Activated CD8-positive, alpha-beta memory T cell treated with anti-CD3 and anti-CD28 coated beads, Interleukin-2, amount 50 U/mL, for 24 hours (primary cell): ENCODE data around the gene SPATA6.
A peak's percentile ranks its signal among the peaks of the same experiment; 100 is the strongest.
"Not testable (repeated sequence)": the region's sequence is repeated elsewhere in the genome, so short reads cannot be mapped to it uniquely, and the experiment has no call there.

Experiments used
- DNase-seq: peaks from one replicate; pipeline ENCODE4 v3.0.0-alpha.2; 2020; ENCODE audit errors: extremely low read depth

SPATA6 gene

GRCh38 chr1:48471691-48472576, at the start of gene SPATA6:
SPATA6 (minus strand) TSS chr1:48472204; CDS start chr1:48472008, 196 bp downstream.
- peak; percentile 83 for DNase-seq

DNA sequence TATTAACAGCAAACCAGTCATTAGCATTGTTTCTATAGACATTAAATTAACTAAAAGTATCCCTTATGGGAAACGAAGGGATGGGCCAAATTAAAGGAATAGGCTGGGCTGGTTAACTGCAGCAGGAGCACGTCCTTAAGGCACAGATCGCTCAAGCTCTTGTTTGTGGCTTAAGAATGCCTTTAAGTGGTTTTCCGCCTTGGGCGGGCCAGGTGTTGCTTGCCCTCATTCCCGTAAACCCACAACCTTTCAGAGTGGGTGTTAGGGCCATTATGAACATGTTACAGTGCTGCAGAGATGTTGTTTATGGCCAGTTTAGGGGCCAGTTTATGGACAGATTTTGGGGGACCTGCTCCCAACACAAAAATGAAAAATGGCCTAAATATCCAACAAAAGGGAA, 47.9 kb upstream of the SPATA6 start:
- not testable (repeated sequence) for DNase-seq

GRCh38 chr1:48506870-48507269, 34.9 kb upstream of the SPATA6 start:
- no peak for DNase-seq

DNA sequence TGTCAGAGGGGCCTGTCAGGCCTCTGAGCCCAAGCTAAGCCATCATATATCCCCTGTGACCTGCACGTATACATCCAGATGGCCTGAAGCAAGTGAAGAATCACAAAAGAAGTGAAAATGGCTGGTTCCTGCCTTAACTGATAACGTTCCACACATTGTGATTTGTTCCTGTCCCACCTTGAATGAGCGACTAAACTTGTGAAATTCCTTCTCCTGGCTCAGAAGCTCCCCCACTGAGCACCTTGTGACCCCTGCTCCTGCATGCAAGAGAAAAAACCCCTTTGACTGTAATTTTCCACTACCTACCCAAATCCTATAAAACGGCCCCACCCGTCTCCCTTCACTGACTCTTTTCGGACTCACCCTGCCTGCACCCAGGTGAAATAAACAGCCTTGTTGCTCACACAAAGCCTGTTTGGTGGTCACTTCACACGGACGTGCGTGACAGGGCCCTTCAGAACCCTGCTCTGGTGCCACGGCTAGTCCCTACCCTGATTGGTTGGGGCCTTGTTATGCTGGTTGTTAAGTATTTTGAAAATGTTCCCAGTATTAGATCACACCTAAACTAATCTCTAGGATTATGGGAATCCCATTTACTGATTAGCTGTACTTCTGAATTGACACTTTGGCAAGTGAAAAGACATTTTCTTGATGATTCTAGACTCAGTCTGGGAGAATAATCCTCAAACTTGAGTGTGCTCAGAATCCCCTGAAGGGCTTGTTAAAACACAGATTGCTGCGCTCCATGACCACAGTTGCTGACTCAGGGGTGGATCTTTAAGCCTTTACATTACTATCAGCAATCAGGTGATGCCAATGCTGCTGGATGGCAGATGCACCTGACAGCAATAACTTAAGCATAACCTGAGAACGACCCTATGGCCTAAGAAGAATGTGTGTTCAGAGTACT, 28.8 kb upstream of the SPATA6 start:
- DNase-seq: no peak

DNA sequence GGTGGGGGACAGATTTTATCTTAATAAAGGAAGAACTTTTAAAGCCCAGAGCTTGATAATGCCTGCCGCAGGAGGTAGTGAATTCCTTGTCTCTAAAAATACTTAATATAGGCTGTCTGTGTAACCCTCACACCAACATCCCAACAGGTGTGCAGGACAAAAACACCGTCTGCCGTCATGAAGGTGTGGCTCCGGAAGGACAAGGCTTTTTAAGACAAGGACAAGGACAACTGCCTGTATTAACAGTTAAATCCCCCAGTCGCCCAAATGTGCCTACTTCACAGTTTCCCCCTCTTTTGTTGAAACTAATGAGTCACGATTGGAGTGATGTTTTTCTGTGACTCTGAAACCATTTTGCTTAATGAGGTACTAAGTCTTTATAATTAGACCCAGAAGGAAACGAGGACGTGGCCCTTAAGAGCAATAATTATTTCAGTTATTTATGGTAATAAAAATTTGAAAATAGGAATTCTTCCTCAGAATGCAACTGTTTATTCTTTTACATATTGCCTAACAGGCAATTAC, 27.3 kb upstream of the SPATA6 start:
- DNase-seq: no peak

DNA sequence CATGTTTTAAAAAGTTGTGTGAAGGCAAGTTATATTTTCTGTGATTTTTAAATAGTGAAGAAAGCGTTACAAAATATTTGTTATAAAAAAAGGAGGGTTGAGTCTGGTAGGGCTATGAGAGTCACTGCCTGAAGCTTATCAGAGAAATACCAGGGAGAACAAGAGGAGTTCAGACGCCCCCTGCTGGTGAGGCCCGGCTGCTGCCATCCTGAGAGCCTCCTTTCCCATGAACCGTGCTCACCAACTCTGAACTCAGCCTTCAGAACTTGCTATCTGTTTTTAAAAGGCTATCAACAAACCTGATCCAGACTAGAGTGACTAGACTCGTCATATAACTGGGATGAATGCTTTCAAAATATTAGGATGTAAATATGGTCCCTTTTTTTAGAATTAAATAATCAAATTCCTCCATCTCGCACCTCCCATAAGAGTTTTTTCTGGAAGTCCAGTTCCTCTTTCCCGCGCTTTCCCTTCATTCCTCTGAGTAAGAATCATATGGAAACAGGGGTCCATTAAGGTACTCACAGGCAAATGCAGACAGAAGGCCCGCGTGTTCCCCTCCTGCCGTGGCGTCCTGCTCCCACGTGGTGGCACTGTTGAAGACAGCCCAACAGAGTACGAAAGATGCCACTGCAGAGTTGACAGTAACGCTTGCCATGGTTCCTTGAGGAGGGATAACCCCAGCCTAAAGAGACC, 26.2 kb upstream of the SPATA6 start:
- DNase-seq: peak; percentile 27

GRCh38 chr1:48495911-48496310, 23.9 kb upstream of the SPATA6 start:
- DNase-seq: no peak

- no peak for DNase-seq
Observed at GRCh38 chr1:48495166-48495565, 23.2 kb upstream of the SPATA6 start.

DNA sequence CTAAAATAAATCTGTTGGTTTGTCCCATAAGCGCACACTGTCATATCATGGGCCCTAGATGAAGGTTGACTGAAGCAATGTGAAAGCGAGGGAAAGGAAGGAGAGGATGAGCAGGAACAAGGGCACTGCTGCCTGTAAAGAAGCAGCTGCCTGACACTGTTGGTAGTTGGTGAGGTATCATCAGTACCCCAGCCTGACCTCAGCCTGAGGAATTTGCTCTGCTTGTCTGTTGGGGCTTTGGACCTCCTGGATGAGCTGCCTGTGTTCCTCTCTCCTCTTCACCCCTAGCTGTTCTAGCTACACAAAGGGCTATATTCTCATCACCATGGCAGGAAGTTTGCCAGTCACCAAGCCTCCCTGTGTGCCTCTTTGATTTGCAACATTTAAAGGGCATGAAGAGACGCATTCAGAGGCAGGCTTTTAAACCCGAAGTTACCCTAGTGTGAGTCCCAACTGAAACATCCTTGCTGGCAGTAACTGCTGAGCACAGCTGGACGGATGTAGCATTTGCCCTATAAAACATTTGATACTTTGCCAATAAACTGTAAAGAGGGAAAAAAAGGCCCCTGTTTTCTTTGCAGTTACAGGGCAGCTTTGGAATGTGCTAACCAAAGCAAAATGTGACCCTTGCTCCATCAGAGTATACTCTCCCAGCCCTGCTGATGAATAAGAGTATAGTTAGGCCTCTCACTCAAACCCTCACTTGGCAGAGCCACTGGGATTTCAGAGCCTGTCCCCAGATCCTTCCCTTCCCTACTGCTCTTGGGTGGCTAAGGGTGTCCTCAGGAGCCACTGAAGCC, 22.2 kb upstream of the SPATA6 start:
- DNase-seq: no peak

- DNase-seq: no peak
Observed at GRCh38 chr1:48493041-48493440, 21.0 kb upstream of the SPATA6 start.

GRCh38 chr1:48492392-48492791, 20.4 kb upstream of the SPATA6 start:
- DNase-seq: no peak

DNA sequence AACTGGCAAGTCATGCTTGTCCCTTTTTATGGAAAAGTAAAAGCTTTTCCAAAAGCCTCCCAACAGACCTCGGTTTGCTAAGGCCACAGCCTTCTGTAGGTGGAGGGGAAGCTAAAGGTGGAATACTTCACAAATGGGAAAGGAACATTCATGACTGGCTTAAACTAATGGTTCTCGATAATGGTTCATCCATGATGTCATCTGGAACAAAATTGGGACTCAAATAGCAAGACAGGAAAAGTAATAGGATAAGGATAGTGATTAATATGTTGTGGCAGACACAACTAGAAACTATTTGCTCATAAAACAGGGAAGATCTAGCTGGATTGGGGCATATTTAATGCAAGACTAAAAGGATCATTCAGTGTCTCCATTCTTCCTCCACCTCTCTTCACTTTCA, 16.7 kb upstream of the SPATA6 start:
- DNase-seq: no peak

DNA sequence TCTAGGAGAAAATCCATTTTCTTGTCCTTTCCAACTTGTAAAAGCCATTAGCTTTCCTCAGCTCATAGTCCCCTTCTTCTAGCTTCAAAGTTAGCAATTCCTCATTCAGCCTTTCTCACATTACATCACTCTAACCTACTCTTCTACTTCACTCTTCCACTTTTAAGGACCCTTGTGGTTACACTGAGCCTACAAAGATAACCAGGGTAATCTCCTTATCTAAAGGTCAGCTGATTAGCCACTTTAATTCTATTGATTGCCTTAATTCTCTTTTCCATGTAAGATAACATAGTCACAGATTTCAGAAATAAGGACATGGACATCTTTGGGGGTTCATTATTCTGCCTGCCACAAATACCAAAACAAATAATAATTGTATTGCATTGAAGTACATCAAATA, 8.5 kb upstream of the SPATA6 start:
- DNase-seq: no peak

GRCh38 chr1:48480023-48480422, 8.0 kb upstream of the SPATA6 start:
- DNase-seq: not testable (repeated sequence)

DNA sequence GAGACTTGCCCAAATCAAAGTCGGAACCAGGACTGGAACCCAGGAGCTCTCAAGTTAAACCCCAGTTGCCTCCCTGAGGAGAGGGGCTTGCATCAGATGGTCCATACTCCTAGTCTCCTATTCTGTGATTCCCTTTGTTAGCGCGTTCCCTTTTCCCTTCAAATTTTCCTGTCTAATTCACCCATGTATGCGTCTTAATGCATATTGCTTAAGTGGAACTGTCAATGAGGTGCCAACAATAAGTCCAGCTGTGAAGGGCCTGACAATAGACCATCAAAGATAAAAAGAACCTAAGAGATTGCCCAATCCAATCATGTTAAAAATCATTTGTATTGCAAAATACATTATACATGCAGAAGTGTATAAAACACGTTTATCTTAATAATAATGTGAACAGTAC, 634 bp upstream of the SPATA6 start:
- DNase-seq: no peak

GRCh38 chr1:48470950-48471690, 884 bp downstream of the SPATA6 start:
- DNase-seq: no peak

DNA sequence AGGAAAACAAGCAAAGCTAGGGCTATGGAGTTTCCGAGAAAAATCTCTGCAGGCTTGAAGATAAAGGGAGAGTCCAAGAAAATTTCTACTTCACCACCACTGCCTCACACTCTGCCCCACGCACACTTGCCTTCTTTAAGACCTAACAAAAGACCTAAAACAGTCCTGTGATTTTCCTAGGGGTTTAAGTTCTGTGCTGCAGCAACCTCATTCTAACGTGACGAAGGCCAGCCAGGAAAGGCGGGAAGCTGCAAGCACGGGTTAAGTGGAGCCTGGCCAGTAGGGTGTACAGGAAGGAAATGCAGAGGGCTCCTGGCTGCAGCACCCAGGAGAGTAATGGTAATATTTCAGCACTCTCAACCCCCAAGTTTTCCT, 1.5 kb downstream of the SPATA6 start:
- no peak for DNase-seq

DNA sequence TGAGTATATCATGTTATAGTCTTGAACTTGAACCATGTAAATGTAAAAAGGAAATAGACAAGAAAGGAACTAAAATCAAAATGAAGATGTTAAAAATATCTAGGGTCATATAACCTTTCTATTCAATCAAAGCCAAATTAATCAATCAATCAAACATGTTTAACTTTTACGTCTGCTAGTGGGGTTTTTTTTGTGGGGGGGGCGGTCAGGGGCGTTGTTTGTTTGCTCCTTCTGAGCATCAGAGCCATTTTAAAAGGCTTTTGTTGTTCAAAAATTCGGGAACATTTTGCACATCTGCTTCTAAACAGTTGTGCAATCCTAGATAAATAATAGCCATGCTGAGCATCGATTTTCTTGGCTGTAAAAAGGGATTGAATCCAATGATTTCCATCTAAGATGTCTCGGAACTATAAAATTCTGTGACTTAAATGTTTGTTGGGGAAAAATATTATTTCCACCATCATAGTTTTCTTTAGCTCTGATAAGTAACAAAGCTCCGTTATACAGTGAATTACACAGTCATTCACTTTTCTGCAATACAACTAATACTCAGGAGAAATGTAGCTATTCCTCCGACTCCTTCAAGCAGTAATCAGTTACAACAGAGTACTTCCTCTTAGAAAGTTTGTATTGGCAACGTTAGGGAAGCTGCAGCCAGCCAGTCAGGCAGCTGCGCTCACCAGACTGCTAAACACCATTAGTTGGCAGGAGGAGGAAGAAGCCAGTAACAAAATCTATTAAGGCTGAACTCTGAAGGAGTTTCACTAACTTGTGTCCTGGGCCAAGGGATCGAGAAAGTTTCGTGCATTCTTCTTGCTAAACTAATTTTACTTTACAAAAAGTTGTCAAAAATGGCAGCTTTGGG, 2.2 kb downstream of the SPATA6 start:
- DNase-seq: no peak

GRCh38 chr1:48466594-48466993, 5.4 kb downstream of the SPATA6 start:
- no peak for DNase-seq
